ENCODE data around the gene PTF1A.

Gene PTF1A

GRCh38 chr10:23191764-23192711 lies at the start of gene PTF1A:
TSS of gene PTF1A (plus strand) at chr10:23192312. CDS start at chr10:23192531, 219 bp downstream.
- DNase-seq: no peak

- DNase-seq: no peak
Observed at GRCh38 chr10:23146258-23146657, 45.9 kb upstream of the PTF1A start.

GRCh38 chr10:23147035-23147434 lies 45.1 kb upstream of the PTF1A start:
- DNase-seq: no peak

- no peak for DNase-seq
Observed at GRCh38 chr10:23148214-23148613, 43.9 kb upstream of the PTF1A start.

- DNase-seq: no peak
Observed at GRCh38 chr10:23150091-23150490, 42.0 kb upstream of the PTF1A start.

- no peak for DNase-seq
Observed at GRCh38 chr10:23150610-23151009, 41.5 kb upstream of the PTF1A start.

GRCh38 chr10:23151071-23151470 lies 41.0 kb upstream of the PTF1A start:
- DNase-seq: no peak

- no peak for DNase-seq
Observed at GRCh38 chr10:23155169-23155568, 36.9 kb upstream of the PTF1A start.

GRCh38 chr10:23156447-23157150 lies 35.5 kb upstream of the PTF1A start:
- DNase-seq: no peak

GRCh38 chr10:23157239-23157681 lies 34.9 kb upstream of the PTF1A start:
- DNase-seq: no peak

GRCh38 chr10:23157691-23158369 lies 34.3 kb upstream of the PTF1A start:
- no peak for DNase-seq

GRCh38 chr10:23158370-23158769 lies 33.7 kb upstream of the PTF1A start:
- DNase-seq: no peak

- no peak for DNase-seq
Observed at GRCh38 chr10:23171232-23171876, 20.8 kb upstream of the PTF1A start.

- no peak for DNase-seq
Observed at GRCh38 chr10:23172429-23173213, 19.5 kb upstream of the PTF1A start.

GRCh38 chr10:23173214-23174073 lies 18.7 kb upstream of the PTF1A start:
- no peak for DNase-seq

- no peak for DNase-seq
Observed at GRCh38 chr10:23174074-23174976, 17.8 kb upstream of the PTF1A start.

GRCh38 chr10:23174977-23175512 lies 17.1 kb upstream of the PTF1A start:
- no peak for DNase-seq

GRCh38 chr10:23186178-23186577 lies 5.9 kb upstream of the PTF1A start:
- DNase-seq: no peak

GRCh38 chr10:23186697-23187096 lies 5.4 kb upstream of the PTF1A start:
- no peak for DNase-seq

- DNase-seq: no peak
Observed at GRCh38 chr10:23187155-23187554, 5.0 kb upstream of the PTF1A start.

All from activated CD8-positive, alpha-beta memory T cell treated with anti-CD3 and anti-CD28 coated beads, Interleukin-2, amount 50 U/mL, for 48 hours (primary cell).